ENCODE data around the gene ING4.

DNA sequence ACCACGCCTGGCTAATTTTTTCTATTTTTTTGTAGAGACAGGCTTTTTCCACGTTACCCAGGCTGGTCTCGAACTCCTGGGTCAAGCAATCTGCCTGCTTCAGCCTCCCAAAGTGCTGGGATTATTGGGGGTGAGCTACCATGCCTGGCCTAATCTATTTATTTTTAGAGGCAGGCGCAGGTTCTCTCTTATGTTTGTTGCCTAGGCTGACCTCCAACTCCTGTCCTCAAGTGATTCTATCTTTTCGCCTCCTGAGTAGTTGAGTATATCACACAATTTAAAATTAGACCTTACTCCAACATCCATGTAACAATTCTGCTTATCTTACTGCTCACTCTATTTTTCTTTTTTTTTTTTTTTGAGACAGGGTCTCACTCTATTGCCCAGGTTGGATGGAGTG, 8.9 kb downstream of the ING4 start:
- TF ChIP-seq, protein P1, sequence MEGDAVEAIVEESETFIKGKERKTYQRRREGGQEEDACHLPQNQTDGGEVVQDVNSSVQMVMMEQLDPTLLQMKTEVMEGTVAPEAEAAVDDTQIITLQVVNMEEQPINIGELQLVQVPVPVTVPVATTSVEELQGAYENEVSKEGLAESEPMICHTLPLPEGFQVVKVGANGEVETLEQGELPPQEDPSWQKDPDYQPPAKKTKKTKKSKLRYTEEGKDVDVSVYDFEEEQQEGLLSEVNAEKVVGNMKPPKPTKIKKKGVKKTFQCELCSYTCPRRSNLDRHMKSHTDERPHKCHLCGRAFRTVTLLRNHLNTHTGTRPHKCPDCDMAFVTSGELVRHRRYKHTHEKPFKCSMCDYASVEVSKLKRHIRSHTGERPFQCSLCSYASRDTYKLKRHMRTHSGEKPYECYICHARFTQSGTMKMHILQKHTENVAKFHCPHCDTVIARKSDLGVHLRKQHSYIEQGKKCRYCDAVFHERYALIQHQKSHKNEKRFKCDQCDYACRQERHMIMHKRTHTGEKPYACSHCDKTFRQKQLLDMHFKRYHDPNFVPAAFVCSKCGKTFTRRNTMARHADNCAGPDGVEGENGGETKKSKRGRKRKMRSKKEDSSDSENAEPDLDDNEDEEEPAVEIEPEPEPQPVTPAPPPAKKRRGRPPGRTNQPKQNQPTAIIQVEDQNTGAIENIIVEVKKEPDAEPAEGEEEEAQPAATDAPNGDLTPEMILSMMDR (IDR thresholded peaks at IDR 0.05): no peak
- no peak for TF ChIP-seq POLR2A (IDR thresholded peaks at IDR 0.05; ENCODE audit: low read depth)
- no peak for TF ChIP-seq POLR2AphosphoS5 (IDR thresholded peaks at IDR 0.05)

Data from esophagus muscularis mucosa (tissue), 3 donors.